AG08396 (cell line): ENCODE measurements around the gene EEF1A2.
"Not testable (repeated sequence)": the region's sequence is repeated elsewhere in the genome, so short reads cannot be mapped to it uniquely, and the experiment has no call there.

Experiments
- DNase-seq: peaks from one replicate; pipeline ENCODE4 v3.0.0; 2012; ENCODE audit warnings: low spot score, mixed read lengths

EEF1A2 gene

DNA sequence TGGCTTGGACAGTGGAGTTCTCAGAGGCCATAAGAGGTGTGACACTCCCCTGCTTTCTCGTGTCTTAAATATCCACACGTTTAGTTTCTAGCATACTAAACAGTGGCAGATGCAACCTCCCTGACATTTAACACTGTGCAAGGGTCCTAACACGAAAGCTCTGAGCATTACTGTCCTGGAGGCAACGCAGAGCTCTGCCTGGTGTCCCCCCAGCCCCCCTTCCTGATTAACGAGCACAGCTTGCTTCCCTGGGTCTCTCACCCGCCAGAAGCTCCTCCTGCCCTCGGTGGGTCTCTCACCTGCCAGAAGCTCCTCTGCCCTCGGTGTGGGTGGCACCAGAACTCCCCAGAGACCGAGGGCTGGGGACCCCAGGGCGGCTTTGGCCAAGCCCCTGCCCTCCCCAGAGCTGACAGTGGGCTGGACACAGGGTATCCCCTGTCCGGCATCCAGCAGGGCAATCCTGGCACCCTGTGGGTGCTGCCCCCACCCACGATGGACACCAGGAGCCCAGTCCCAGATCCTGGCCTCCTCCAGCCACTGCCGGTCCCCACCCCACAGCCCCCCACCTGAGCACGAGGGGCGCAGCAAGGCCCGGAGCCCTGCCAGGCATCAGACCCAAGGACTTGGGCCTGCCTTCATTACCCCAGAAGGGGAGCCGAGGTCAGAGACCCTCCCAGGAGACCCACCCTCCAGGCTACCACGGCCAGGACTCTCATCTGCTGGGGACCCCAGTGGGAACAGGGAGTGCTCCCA, 14.1 kb downstream of the EEF1A2 start:
- no peak for DNase-seq

DNA sequence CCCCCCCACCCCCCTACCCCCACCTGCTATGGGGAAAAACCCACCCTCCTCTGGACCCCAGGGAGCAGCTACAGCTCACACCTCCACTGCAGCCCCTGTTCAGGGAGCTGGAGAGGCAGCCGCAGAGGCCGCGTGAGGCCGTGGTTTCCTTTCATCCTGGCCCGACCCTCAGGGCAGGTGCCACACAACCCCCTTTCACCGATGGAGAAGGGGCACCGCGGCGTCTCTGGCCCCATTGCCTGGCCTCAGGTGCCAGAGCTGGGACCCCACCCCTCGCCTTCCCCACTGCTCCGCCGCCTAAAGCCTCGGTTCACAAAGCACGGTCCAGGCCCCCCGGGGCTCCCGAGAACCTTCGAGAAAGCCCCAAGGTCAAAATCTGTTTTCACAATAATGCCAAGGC, 14.6 kb downstream of the EEF1A2 start:
- DNase-seq: no peak

DNA sequence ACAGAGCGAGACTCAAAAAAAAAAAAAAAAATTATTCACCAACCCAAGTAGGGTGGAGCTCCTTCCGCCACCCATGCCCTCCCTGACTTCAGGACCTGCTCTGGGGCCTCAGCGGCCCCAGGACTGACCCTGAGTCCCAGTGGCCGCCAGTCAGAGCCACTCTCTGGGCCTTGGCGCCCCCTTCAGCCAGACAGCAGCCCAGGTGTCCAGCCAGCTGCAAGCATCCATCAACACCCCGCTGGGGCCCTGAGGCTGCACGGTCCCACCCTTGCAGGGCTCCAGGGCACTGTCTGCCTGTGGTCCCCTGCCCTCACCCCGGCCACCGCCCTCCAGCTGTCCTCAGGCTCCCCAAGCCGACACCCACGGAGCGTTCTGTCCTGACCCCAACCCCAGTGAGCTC, 15.0 kb downstream of the EEF1A2 start:
- no peak for DNase-seq

DNA sequence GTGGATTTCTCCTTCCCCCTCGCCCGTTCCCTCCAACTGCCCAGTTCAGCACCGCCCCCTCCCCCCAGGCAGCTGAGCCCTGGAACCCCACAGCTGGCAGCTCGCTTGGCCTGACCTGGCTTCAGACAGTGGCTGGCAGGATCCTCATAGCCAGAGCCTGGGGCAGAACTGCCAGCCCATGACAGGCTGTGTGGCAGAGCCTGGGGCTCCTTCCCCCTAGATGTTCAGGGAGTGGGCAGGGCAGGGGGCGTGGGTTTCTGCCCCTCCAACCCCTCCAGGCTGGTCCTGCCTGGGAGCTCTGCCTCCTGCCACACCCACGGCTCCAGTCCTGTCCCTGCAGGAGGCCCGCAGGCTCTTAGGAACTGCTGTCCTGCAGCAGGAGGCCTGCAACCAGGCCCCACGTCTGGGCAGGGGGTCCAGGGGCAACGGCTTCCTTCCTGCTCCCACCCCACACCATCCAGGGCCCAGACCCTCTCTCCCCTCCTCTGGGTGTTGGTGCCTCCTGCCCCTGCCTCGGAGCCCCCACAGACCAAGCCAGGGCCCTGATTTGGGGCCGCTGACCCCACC, 16.8 kb downstream of the EEF1A2 start:
- DNase-seq: no peak

DNA sequence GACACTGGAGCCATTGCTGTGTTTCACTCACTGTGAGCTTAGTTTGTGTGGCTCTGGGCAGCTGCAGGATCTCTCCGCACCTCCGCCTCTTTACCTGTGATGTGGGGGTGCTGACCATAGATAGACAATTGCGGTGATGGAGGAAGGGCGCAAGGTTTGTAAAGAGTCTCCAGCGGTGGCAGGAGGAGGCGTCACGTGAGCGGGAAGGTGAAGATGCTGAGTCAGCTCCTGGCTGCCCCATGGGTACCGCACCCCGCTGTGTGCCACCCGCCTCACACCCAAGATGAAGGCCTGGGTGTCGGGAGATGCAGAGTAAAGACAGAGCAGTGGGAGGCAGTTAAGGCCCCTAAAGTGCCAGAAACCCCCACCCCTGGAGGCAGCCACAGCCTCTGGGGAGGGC, 17.4 kb downstream of the EEF1A2 start:
- no peak for DNase-seq

DNA sequence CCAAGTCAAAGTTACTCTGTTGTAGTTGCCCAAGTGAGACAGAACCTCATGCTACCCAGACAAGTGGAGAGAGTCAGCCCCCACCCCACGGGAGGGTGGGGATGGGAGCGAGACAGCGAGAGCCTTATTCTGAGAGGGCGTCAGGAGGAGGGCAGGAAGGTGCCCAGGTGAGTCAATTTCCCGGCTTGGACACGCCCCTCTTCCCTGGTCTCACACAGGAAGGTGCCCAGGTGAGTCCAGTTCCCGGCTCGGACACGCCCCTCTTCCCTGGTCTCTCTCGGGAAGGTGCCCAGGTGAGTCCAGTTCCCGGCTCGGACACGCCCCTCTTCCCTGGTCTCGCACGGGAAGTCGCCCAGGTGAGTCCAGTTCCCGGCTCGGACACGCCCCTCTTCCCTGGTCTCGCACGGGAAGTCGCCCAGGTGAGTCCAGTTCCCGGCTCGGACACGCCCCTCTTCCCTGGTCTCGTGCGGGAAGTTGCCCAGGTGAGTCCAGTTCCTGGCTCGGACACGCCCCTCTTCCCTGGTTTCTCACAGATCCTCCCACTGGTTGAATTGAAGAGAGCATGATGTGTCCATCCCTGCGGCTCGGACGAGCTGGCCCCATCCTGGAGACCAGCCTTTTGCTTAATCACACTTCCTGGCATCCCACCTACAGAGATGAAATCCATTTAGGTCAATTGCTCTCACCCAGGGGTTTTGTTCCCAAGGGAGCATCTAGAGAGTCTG, 19.0 kb downstream of the EEF1A2 start:
- DNase-seq: not testable (repeated sequence)

DNA sequence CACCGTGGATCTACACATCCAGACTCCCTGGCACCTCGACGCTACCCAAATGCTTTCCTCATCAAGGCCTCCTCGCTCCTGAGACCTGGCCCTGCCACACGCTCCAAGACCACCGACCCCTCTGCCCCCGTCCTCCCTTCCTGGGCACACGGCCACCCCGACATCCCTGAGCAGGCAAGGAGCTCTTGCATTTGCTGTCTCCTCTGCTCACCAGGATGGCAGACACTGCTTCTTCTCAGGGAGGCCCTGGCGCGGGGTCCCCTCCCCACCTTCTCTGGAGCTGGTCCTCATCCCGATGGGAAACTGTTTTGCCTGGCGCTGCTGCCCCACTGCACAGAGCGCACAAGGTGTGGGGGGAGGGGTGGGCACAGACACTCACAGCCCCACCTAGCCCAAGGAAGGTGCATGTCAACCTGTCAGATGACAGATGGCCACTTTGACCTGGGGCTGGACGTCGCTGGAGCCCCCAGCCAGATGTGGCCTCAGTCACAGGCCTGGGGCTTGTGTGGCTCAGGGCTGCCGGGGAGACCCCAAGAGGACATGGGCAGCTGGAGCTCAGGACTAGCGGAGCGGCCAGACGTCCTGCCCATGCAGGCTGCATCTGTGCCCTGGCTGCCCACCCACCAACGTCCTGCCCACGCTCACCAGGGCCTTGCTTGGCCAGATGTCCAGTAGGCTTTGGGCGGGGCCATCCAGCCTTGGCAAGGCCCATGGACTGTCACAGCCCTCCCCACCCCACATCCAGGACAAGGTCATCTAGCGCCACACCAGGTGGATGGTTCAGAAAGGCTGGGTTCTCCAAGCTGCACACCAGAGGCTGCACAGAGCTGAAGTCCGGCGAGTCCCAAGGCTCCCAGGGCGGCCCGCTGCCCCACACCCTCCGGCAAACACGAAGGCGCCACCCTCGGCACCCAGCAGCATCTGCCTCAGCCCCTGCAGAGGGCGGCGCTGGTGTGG, 20.3 kb downstream of the EEF1A2 start:
- no peak for DNase-seq

DNA sequence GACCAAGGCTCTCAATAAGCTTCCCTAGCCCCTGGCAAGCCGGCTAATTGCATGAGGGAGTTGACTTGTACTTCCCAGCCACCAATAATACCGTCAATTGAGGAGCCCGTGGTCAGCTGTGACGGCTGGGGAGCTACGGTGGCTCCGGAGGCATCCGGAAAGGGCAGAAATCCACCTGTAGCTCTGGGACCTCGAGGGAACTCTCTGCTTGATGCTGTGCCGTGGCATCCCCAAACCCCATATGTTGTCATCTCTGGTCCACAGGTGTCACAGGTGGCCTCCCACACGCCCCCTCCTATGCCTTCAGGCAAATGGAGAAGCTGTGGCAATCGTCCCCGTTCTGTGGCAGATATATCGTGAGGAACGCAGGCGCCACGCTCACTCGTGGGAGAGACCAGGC, 20.9 kb downstream of the EEF1A2 start:
- no peak for DNase-seq

DNA sequence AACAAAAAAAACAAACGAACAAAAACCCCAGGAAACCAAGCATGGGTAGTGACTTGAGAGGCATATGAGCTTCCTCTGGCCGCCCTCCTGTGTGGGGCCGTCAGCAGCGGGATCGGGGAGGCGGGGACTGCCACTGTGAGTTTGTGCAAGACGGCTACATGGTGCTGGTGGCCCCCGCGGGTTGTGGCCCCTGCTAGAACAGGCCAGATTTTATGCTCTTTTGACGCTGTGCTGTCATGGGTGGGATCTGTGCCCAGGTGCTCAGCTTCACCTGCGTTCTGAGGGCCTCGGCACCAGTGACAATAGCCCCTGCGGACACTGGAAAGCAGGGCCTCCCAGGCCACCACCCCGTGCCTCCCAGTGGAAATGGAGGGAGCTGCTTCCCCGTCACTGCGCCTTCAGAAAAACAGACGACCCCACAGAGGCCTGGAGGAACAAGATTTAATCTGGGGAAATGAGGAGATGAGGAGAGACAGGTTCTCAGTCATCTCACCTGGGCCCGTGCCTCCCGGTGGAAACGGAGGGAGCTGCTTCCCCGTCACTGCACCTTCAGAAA, 21.7 kb downstream of the EEF1A2 start:
- no peak for DNase-seq

DNA sequence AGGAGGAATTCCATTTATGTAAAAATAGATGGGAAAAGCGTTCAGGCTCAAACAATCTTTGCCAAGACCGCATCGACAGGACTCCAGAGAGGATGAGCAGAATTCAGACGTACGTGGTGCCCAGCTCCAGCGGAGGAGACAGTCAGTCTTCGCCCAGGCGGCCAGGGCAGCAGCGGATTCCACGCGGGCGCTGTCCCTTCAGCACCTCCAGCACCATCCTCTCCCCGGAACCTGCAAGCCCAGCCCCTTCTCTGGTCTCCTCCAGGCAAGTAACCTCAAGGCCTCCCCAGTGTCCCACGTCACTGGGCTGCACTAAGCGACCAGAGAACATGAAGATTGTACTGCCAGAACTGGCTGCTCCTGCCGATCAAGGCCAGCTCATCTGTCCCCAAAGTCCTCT, 23.7 kb downstream of the EEF1A2 start:
- DNase-seq: peak; percentile 74

DNA sequence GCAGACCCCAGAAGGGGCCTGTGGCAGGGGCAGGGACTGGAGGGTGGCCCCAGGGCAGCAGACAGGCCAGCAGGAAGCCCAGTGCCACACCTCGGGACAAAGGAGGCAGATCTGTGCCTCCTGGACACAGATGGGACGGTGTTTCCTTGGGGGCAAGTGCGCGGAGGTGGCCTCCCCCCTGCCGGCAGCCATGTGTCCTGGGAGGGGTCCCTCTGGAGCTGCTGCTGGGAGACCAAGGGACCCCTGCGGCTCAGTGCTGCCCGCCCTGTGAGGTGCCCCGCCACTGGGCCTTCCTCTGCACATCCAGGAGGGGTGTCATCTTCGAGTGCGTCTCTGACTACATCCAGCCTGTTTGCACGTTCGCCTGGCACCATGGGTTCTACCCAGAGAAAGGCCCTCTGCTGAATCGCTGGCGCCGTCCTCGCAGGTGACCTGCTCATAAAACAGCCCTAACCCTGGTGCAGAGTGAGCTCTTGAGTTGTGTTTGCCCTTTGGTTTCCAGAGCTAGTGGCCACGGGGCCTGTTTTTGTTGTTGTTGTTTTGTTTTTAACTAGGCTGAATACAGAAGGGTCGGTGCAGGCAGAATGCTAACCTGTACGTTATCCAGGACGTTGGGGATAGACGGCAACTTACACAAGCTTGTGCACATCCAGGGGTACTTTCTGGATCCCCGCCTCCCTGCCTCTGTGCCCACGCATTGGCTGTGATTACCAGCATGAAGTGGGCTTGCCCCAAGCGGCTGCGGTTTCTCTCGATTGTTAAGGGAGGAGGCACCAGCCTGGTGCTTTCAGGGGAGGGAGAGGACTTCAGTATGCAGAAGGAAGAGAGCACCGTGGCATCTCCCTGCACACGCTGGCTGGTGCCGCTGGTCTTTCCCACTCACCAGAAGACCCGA, 25.1 kb downstream of the EEF1A2 start:
- DNase-seq: no peak

DNA sequence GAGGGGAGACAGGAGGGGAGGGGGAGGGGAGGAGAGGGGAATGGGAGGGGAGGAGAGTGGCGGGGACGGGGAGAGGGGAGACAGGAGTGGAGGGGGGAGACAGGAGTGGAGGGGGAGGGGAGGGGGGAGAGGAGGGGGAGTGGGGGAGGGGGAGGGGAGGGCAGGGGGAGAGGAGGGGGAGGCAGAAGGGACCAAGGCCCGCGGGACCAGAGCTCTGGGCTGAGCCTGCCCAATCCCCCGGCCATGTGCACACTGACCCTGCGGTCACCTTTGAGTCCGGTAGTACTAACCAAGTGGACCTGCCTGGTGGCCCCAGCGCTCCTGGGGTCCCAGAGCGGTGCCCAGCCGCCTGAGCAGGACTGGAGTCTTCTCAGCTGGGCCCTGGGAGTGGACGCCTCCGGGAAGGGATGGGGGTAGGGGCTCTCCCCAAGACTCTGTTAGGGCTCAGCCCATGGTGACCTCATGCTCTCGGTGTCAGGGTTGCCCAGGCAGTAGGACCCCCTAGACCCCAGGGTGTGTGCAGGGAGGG, 26.0 kb downstream of the EEF1A2 start:
- DNase-seq: no peak

DNA sequence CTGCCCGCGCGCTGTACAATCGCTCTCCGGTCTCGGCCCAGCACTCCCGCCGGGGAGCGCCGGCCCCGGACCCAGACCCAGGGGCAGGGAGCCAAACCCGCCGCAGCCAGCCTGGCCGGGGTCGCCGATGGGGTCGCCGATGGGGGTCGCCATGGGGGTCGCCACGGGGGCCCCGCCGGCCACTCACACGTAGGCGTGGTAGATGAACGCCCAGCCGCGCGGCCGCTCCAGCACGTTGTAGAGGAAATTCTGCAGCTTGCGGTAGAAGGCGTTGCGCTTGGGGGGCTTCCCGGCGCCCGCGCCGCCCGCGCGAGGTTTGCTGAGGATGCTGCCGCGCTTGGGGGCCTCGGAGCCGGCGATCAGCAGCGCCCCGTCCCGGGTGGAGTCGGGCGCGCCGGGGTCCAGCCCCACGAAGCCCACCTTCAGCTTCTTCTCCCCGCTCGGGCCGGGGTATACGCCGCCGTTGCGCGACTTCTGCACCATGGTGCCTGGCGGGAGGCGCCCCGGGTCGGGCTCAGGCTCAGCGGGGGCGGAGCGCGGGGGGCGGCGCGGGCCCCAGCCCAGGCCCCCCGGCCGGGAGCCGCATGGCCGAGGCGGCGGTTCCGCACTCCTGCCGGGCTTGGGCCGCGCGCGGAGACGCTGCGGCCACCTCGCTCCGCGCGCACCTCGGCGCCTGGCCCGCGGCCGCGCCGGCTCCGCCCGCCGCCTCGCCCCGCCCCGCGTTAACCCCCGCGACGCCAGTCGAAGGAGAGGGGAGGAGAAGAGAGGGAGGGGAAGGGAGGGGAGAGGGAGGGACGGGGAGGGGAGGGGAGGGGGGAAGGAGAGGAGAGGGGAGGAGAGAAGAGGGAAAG, 26.7 kb downstream of the EEF1A2 start, which contains the start of gene KCNQ2:
TSS of gene KCNQ2 (minus strand) at position 675 of the 851 bp plus-strand sequence. CDS start at position 483, 192 bp downstream.
- DNase-seq: no peak

DNA sequence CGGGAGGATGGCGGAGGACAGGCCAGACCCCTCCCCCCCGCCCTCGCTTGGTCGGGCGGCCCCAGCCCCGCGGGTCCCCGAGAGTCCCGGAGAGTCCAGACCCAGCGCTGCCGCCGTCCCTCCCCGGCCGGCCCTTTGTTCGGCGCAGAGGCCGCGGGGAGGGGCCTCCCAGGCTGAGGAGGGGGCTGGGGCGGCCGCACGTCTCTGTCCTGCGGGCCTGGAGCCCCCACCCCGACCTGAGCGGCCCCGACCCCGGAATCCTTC, 27.2 kb downstream of the EEF1A2 start:
- DNase-seq: no peak

DNA sequence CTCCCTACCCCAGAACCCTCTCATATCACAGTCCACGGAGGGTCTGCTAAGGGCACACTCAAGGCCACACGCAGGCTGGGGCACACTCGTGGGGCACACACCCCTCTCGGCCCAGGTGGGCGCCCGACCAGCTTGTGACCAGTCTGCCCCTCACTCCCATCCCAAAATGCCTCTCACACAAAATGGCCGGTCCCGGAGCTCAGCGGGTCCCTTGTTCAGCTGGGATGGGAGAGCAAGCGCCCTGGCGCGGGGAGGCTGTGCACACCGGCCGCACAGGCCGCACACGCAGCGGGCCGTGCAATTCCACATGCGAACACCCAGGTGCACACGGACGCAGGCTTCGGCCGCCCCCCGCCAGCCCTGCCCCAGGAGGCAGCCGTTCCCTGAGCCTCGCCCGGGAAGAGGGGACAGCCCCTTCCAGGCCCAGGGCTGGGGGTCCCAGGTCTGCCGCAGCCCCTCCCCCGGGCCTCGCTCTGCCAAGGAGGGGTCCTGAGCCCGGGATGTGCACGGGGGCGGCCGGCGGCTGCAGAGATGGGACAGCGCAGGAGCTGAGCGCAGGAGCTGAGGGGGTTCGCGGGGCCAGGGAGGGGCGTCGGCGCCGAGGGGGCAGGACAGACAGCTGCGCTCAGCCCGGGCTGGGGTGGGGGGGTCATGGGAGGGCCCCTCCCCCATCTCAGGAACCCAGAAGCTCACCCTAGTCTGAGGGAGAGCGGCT, 27.7 kb downstream of the EEF1A2 start:
- DNase-seq: no peak

DNA sequence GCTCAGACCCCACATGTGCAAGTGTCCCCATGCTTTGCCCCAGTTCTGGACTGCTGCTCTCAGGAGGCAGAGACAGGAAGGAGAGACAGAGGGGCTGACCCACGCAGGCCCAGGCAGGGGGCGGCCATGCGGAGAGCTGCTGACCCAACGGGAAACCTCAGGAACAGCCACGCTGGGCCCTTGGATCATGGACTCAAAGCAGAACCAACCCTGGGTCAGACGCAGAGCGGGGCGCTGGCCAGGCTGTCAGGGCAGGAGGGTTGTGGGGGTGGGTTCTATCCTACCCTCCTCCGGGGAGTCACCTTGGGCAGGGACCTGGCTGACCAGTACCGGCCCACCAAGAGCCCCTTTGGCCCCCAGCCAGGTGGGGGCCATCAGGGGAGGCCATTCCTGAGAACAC, 28.5 kb downstream of the EEF1A2 start:
- no peak for DNase-seq

DNA sequence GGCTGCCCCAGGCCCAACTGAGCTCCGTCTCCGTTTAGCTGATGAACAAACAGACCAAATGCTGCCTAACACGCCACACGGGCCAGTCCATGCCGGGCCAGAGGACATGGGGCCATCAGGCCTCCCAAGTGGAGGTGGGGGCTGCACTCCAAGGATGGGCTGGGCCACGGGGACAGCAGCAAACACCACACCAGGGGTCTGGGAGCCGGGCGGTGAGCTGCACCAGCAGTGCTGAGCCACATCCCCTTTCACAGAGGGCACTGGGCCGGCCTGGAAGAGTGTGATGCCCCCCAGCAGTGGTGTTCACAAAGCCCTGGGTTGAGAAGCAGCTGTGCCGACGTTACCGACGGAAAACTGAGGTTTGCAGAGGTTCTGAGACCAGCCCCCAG, 29.2 kb downstream of the EEF1A2 start:
- no peak for DNase-seq

DNA sequence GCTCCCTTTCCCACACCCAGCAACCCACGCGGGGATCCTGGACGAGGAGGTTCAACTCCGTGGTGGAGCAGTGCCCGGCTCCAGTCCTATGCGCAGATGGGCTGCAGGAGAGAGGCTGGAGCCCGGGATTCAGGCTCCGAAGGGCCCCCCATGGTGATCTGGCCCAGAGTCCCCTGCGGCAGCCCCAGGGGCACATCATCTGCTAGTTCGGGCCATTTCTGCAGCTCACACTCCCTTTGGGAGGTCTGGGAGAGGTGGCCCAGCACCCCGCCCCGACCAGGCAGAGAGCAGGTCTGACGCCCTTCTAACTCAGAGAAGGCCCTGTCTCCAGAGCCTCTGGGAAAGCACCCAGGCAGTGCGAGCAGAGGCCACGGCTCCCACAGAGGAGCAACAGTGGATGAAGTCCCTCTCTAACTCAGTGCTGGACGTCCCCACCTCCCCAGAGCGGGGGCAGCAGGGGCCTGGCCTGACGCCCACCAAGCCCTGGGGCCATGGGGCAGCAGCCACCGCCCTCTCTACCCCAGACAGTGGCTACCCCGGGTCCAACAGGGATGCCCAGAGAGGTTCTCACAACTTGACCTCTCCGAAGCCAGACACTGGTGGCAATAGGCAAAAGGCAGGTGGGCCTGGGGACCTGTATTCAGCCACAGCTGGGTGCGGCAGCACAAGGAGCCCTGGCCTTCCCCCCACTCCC, 29.7 kb downstream of the EEF1A2 start:
- DNase-seq: no peak

DNA sequence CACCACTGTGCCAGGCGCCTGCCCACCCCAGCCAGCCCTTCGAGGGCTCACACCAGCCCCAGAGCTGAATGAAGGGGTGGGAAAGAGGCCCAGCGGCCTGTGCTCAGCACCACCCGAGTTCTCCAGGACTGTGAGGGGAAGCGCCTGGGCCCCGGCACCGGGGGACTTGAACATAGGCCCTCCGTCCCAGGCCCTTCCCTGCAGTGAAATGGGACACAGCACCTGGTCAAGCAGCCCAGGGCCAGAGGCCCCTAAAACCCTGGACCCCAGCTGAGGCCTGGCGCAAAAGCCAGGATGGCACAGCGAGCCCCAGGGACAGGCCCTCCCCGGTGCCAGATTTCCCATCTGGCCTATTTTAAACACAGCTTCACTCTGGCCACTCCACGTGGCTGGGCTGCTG, 30.5 kb downstream of the EEF1A2 start:
- no peak for DNase-seq
